ENCODE measurements around the gene SP140L.

- no peak for TF ChIP-seq CTCF (IDR thresholded peaks at IDR 0.05)
- TF ChIP-seq POLR2A (IDR thresholded peaks at IDR 0.05; ENCODE audit: low read depth) = no peak
Measured at GRCh38 chr2:230322561-230323384, 4.2 kb upstream of the SP140L start.

Data from esophagus muscularis mucosa (tissue), 3 donors.